Left kidney (tissue), 8 donors: Measurements from ENCODE around the gene RPL13. TPM values are rescaled to one million over a fixed set of nuclear protein-coding genes. Genes with fewer than 3 reads are reported as not detected.

ENCODE experiments used
- DNase-seq: peaks from one replicate; pipeline ENCODE4 v3.0.0-alpha.2; 2013
- long read RNA-seq, 8 donors: transcript quantifications; one replicate each; lab custom pipeline, GENCODE V29; 2026
- polyA plus RNA-seq: library from polyadenylated mRNA; unstranded; fragments of 120-200 nt; gene quantifications from one replicate; pipeline ENCODE4 v1.2.1, GENCODE V29; 2013; ENCODE audit not compliant: insufficient read length

The RPL13 gene
- polyA plus RNA-seq = 1,395 TPM
- long read RNA-seq, donor 1, full-length matches to known transcripts = 2,327 of 2,889 reads
- long read RNA-seq, donor 1, partial matches to known transcripts = 518 of 2,889 reads
- long read RNA-seq, donor 1, other reads (novel, unspliced or antisense) = 44 of 2,889 reads
- long read RNA-seq, donor 2, full-length matches to known transcripts = 1,754 of 2,028 reads
- long read RNA-seq, donor 2, partial matches to known transcripts = 249 of 2,028 reads
- long read RNA-seq, donor 2, other reads (novel, unspliced or antisense) = 25 of 2,028 reads
- long read RNA-seq, donor 3, full-length matches to known transcripts = 1,450 of 1,657 reads
- long read RNA-seq, donor 3, partial matches to known transcripts = 170 of 1,657 reads
- long read RNA-seq, donor 3, other reads (novel, unspliced or antisense) = 37 of 1,657 reads
- long read RNA-seq, donor 4, full-length matches to known transcripts = 416 of 548 reads
- long read RNA-seq, donor 4, partial matches to known transcripts = 132 of 548 reads
- long read RNA-seq, donor 4, other reads (novel, unspliced or antisense) = 0 of 548 reads
- long read RNA-seq, donor 5, full-length matches to known transcripts = 3,670 of 4,062 reads
- long read RNA-seq, donor 5, partial matches to known transcripts = 281 of 4,062 reads
- long read RNA-seq, donor 5, other reads (novel, unspliced or antisense) = 111 of 4,062 reads
- long read RNA-seq, donor 6, full-length matches to known transcripts = 2,461 of 3,447 reads
- long read RNA-seq, donor 6, partial matches to known transcripts = 930 of 3,447 reads
- long read RNA-seq, donor 6, other reads (novel, unspliced or antisense) = 56 of 3,447 reads
- long read RNA-seq, donor 7, full-length matches to known transcripts = 2,967 of 3,572 reads
- long read RNA-seq, donor 7, partial matches to known transcripts = 516 of 3,572 reads
- long read RNA-seq, donor 7, other reads (novel, unspliced or antisense) = 89 of 3,572 reads
- long read RNA-seq, donor 8, full-length matches to known transcripts = 1,002 of 1,103 reads
- long read RNA-seq, donor 8, partial matches to known transcripts = 79 of 1,103 reads
- long read RNA-seq, donor 8, other reads (novel, unspliced or antisense) = 22 of 1,103 reads

- DNase-seq = peak; percentile 94
Observed at GRCh38 chr16:89560378-89561141, at the start of gene RPL13. Gene RPL13, plus strand, starts transcription at chr16:89560682. Its CDS starts 278 bp downstream, at chr16:89560960.

- DNase-seq = no peak
Observed at GRCh38 chr16:89511374-89511773, 49.1 kb upstream of the RPL13 start.

- DNase-seq = no peak
Observed at GRCh38 chr16:89512453-89512852, 48.0 kb upstream of the RPL13 start.

GRCh38 chr16:89517128-89517527 is 43.4 kb upstream of the RPL13 start:
- DNase-seq = no peak

GRCh38 chr16:89519881-89520280 is 40.6 kb upstream of the RPL13 start:
- DNase-seq = no peak

GRCh38 chr16:89522287-89522686 is 38.2 kb upstream of the RPL13 start:
- no peak for DNase-seq

GRCh38 chr16:89523680-89524344 is 36.7 kb upstream of the RPL13 start:
- DNase-seq = no peak

- no peak for DNase-seq
Observed at GRCh38 chr16:89525146-89525913, 35.2 kb upstream of the RPL13 start.

GRCh38 chr16:89529097-89529496 is 31.4 kb upstream of the RPL13 start:
- DNase-seq = no peak

- DNase-seq = no peak
Observed at GRCh38 chr16:89530401-89531381, 29.8 kb upstream of the RPL13 start.

- DNase-seq = no peak
Observed at GRCh38 chr16:89531821-89532526, 28.5 kb upstream of the RPL13 start.

GRCh38 chr16:89534252-89534756 is 26.2 kb upstream of the RPL13 start:
- DNase-seq = no peak

- no peak for DNase-seq
Observed at GRCh38 chr16:89536371-89536770, 24.1 kb upstream of the RPL13 start.

- no peak for DNase-seq
Observed at GRCh38 chr16:89536886-89537548, 23.5 kb upstream of the RPL13 start.

GRCh38 chr16:89537549-89537925 is 22.9 kb upstream of the RPL13 start:
- no peak for DNase-seq

GRCh38 chr16:89538286-89538685 is 22.2 kb upstream of the RPL13 start:
- DNase-seq = no peak

- DNase-seq = no peak
Observed at GRCh38 chr16:89540557-89540956, 19.9 kb upstream of the RPL13 start.

GRCh38 chr16:89541792-89542191 is 18.7 kb upstream of the RPL13 start:
- no peak for DNase-seq
